ENCODE measurements around the gene RHBDL1.

Gene RHBDL1

GRCh38 chr16:717450-718245 lies 42.2 kb downstream of the RHBDL1 start:
- DNase-seq: peak in 14 of 51 donors; percentile 13 to 49 (median 27)

DNA sequence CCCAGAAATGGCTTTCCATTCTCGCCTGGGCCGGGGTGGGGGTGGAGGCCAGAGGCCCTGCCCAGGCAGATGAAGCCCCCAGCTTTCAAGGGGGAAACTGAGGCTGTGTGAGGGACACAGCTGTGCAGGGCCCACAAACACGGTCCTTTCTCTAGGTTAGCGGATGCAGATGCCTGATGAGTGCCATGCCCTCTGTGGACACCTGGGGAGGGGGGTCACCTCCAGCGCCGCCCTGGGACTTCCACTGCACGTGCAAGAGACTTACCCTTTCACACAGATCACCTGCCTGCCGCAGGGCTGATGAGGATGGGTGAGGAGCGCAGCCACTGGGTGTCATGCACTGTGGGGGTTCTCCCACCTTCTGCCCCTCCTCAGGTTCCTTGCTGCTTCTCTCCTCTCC lies 42.9 kb downstream of the RHBDL1 start:
- DNase-seq: no peak

GRCh38 chr16:718922-719321 lies 43.5 kb downstream of the RHBDL1 start:
- DNase-seq: no peak

DNA sequence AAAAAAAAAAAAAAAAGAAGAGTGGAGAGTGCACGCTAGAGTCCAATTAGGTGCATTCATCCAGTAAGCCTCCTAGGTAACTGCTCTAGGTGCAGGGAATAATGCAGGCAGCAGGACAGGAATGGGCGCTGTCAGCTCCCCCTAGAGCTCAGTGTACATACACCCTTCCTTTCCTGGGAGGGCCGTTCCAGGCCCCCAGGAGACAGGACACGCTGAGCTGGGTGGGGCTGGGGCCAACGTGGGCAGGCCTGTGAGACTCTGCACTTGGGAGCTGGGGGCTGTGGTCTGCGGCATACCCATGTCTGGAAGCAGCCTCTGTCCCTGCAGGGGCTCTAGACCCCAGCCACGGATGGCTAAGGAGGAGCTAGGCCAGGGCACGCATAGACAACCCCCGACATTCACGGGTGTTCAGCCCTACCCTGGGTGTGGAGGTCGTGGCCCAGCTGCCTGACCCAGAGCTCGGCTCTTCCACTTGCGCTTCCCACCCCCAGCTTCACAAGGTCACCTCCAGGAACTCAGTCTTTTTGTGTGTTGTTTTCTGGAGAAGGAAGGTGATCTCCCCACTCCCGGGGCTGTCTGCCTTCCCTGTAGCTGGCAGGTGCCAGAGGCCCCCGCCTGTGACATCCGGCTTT lies 44.5 kb downstream of the RHBDL1 start:
- DNase-seq: peak in 5 of 51 donors; percentile 23 to 67 (median 48)

DNA sequence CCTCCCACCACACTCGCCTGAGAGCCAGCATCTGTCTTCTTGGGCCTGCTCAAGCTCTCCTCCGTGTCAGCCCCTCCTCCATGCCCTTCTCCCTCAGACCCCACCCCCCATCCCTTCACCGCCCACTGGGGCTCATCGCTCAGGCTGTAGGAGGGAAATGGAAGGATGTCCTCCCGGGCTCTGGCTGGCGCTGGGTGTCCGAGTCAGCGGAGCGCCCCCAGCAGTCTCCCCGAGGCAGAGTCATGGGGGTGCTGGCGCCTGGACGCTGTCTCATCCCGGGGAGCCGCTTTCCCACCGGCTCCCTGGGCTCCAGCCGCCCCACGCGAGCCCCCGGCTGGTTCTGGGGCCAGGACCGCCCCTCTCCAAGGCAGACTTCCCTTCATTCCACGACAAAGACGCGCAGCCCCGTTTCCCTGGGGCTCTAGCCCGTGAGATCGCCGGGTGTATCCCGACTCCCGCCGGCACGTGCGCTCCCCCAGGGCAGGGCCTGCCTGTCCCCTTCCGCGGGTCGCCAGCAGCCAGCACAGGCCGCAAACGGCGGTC lies 45.0 kb downstream of the RHBDL1 start:
- peak in 47 of 51 donors; percentile 23 to 83 (median 64) for DNase-seq

- DNase-seq: peak in 48 of 51 donors; percentile 36 to 85 (median 74)
Measured at GRCh38 chr16:720990-721764, 45.7 kb downstream of the RHBDL1 start, which contains the start of gene ANTKMT. Gene ANTKMT (plus strand): TSS chr16:721146. CDS start chr16:721275, 129 bp downstream.

DNA sequence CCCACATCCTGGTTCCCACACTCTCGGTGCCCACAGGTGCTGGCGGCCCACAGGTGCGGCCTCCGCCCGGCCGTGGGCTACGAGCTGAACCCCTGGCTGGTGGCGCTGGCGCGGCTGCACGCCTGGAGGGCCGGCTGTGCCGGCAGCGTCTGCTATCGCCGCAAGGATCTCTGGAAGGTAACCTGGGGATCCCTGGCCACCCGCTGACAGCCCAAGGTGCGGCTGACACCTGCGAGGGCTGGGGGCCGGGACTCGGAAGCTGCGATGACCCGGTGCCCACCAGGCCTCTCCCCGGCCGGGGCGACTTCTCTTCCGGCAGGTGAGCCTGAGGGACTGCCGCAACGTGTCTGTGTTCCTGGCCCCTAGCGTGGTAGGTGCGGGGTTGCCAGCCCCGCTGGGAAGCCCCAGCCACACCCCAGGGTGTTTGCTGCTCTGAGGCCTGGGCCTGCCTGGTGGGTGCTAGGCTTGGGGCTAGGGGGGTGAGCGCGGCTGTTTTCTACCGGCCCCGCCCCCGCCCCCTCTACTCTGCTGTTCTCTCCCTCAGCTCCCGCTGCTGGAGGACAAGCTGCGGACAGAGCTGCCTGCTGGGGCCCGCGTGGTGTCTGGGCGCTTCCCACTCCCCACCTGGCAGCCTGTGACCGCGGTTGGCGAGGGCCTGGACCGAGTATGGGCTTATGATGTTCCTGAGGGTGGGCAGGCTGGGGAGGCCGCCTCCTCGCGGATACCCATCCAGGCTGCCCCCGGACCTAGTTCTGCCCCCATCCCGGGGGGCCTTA lies 46.5 kb downstream of the RHBDL1 start:
- no peak for DNase-seq

- peak in 1 of 51 donors; percentile 41 for DNase-seq
Measured at GRCh38 chr16:722835-723633, 47.6 kb downstream of the RHBDL1 start.

DNA sequence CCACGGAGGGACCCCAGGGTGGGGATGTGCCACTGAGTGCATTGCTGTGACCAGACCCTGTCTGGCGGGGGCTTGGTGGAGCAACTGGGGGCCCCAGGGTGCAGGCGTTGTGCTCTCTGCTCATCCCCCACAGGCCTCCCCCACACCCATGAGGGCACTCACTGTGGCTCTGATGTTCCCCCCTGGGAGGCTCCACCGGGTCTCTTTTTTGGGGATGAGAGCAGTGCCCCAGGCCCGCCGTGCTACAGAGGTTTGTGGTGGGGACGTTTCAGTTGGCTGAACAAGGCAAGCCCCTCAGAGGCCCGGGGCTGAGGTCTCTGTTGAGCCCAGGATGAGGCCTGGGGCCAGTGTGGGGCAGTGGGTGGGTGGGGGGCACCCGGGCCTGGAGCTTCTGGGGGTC lies 48.2 kb downstream of the RHBDL1 start:
- DNase-seq: no peak

- DNase-seq: no peak
Measured at GRCh38 chr16:724188-725040, 48.9 kb downstream of the RHBDL1 start.

DNA sequence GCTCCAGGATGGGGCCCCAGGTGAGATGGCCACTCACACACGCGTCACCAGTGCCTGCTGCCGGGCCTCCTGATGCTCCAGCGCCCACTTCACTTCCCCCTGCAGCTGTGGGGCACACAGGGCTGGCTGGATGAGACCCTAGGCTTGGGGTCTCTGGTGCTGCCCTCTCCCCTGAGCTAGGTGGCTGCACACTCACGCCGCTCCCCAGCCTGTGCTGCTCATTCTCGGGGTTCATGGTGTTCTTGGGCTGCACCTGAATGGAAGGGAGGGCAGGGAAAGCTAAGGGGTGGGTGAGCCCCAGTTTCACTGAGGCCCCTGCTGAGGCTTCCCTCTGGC lies 49.5 kb downstream of the RHBDL1 start:
- DNase-seq: no peak

DNA sequence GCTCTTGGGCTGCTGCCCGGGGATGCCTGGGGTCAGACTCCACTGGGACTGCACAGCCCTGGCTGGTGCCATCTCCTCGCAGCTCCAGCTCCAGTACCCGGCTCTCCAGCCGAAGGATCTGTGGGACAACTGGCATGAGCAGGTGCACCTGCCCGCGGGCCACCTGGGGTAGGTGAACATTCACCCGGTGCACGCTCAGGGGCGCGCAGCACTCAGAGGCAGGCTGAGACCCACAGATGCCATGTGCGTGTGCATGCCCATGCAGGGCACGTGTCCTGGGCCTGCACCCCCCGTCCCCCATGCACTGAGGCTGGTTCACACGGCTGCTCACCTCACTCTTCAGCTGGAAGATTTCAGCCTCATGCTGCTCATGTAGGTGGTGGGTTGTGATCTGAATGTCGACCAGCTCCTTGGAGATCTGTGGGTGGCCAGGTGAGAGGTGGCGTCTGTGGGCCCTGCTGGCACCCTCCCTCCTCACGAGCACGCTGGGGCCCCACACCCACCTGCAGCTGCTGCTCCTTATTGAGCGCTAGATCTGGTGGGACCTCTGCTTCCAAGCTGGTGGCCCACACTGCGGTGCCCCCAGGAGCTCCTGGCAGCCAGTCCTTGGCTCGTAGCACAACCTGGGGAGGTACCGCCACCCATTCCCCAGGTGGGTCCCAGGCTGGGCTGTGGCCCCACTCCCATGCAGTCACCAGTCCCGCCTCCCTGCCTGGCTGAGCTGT lies 50.2 kb downstream of the RHBDL1 start:
- DNase-seq: no peak

DNA sequence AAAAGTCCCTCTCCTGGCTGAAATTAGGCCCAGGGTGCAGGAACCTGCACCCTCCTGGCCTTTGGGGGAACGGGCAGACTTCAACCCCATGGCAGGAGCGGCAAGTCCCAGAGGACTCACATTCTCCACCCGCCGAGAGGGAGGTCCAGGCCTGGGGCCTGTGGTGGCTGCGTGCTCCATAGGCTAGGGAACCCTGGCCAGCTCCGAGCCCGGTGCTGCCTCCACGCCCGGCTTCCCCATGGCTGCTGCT lies 50.6 kb downstream of the RHBDL1 start:
- DNase-seq: peak in 1 of 51 donors; percentile 6

DNA sequence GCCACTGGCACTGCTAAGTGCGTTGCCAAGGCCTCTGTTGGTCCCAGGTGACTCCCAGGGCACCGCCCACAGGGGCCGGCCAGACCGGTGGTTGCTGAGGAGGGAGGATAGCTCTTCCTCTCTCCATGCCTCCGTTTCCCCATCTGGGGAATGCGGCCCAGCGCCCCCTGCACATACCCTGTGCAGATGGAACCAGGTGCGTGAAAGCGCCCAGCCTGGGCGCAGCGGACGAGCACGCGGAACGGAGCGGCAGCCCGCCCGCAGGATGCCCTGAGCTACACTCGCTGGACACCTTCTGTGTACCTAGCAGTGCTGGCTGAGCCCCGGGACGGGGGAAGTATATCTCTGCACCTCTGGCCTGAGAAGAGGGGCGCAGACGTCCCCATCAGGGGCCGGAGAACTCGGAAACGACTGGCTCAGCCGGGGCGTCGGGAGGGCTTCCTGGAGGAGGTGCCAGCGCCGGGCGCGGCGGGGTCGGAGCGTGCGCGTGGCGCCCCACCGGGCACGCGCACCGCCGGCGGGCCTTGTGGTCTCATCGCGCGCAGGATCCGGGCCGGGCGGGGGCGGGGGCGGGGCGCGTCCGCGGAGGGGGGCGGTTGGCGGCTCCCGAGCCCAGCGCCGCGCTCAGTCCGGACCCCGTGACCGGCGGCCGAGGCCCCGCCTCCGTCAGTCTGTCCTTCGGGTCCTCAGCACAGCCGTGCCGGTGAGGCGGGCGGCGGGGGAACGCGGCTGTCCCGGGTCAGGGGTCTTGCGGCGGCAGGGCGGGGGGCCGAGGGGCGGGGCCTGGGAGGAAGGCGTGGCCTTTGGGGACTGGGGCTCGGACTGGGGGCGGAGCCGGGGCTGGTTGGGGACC lies 51.2 kb downstream of the RHBDL1 start, which contains the start of the genes CCDC78 and HAGHL:
CCDC78 (minus strand) TSS at position 6 of the 853 bp plus-strand sequence. CDS start 76 bp downstream, outside the sequence.
HAGHL (plus strand) TSS at position 669 of the 853 bp plus-strand sequence. CDS start 404 bp downstream, outside the sequence.
- peak in 46 of 51 donors; percentile 14 to 83 (median 53) for DNase-seq

- no peak for DNase-seq
Measured at GRCh38 chr16:727291-727977, 52.0 kb downstream of the RHBDL1 start.

Measured in hypothalamus (tissue), 51 donors.